CD4-positive, alpha-beta T cell treated with Interleukin-10 for 1 hour (primary cell): Measurements from ENCODE around the gene ATMIN.

ENCODE experiments used
- DNase-seq: peaks from one replicate; pipeline ENCODE4 v3.0.0-alpha.2; 2020

ATMIN gene

DNA sequence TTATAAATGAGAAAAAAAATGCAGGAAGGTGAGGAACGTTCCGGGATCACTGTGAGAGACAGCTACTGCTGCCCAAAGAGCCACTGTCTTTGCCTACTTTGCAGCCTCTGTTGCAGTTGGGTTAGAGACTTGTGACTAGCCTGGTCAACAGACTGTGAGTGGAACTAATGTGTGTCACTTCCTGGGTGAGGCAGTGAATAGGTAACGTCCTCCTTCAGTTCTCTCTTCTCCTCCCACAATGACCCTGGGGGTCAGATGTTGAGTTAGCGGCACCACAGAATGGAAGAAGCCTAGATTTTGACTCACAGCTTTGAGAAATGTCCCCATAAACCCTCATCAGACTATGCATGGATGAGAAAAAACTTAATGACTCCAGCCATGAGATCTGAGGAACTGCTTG is 36.2 kb downstream of the ATMIN start:
- no peak for DNase-seq

DNA sequence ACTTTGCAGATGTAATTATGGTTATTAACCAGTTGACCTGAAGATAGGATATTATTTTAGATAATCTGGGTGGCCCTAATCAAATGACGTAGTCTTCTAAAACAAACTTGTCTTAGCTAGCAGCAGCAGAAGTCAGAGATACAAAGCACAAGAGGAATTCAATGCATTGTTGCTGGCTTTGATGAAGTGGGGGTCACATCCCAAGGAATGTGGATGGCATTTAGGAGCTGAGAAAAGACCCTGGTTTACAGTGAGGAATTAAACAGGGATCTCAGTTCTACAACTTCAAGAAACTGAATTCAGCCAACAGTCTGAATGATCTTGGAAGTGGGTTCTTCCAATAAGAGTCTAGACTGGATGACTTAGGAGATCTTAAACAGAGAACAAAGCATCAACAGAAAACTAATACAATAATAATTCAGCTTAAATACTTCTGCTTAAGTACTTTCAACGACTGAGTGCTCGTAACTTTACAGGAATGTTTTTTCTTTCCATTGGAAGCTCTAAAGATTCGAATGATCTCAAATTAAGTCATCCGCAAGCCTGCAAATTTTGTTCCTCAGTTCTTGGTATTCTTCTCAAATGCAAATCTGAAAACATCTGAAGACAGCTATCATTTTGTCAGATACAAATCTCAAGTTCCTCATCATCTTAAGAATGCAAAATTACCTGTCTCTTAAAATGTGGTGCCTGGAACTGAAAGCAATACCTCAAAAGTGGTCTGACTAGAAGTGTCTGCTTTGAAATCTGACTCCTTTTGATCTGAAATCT is 38.1 kb downstream of the ATMIN start:
- DNase-seq: no peak

DNA sequence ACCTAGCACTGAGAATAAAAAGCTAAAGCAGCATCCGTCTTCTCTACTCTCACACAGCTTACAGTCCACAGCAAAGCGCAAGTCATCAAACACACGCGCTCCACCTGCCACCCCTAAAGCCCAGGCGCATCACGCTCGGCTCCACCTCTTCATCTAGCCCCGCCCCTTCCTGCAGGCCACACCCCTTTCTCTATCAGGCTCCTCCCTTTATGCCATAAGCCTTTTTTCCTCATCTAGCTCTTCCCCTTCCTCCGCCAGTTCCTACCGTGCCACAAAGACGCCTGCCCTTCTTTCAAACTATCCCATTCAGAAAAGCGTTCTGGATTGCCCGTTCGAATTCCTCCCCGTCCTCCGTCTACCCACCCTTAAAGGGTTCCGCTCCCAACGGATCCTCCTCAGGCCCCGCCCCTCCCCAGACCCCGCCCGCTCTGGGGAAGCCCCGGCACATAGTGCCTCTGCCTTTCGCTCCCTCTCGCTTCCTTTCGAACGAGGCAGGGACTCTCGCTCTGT is 41.0 kb downstream of the ATMIN start:
- peak; percentile 95 for DNase-seq

DNA sequence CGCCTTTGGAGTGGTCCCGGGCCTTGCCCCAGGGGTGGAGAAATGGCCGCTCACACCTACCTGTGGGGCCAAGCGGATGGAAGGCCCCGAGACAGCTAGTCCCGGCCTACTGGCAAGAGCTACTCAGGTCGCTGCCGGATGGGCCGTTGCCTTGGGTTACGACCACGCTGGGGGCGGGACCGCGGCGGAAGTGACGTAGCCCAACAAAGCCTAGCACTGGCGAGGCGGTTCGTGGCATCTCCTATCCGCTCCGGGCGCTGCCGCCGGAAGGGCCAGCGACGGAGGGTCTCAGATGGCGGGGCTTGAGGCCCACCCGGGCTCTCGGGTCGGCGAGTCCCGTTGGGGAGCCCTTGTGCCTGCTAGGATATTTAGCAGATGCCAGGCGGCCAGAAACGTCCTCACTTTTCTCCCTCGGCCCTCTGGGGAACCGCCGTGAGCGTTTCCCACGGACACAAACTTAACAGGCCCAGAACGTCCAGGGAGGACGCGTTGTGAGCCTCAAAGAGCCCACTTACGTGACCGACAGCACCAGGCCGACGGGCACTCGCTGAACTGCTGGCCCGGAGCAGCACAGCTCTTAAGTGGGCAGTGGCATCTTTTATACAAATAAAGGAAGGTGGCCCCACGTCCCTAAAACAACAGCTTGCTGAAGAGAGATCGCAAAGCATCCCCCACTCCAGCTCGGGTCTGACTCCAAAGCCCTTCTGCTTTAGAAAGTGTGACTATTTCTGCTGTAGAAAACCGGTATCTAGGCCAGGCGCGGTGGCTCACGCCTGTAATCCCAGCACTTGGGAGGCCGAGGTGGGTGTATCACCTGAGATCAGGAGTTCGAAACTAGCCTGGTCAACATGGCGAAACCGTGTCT is 41.7 kb downstream of the ATMIN start, which contains the start of gene C16orf46:
Gene C16orf46 (minus strand): TSS at position 163 of the 865 bp plus-strand sequence. CDS start 13,283 bp downstream, outside the sequence.
- DNase-seq: peak; percentile 96

DNA sequence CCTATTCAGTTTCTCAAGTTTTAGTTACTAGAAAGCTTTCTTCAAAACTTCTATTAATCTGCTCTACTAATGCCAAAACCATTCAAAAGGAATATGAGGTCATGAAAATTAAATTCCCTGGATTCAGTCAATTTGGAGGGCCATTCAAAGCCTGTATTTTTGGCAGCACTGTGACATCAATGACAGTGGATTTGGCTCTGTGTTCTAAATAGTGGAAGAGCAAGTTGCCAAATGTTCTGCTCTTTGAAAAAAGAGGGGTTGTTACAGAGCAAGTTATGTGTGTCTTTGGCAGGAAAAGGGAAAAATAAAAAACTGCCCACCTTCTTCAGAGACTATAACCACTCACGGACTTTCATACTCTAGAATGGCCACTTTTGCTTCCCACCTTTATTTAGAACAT is 44.6 kb downstream of the ATMIN start:
- DNase-seq: no peak

DNA sequence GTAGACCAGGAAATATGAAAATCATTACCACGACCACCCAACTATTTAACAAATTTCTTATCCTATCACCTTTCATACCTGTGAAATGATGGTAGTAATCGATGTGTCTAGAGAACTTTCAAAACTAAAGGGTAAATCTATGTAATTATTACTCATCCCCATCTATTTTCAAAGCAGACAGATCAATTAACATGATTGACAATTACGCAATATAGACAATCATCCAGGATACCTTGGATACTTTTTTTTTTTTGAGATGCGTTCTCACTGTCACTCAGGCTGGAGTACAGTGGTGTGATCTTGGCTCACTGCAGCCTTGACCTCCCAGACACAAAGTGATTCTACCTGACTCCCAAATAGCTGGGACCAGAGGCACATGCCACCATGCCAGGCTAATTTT is 45.4 kb downstream of the ATMIN start:
- no peak for DNase-seq

DNA sequence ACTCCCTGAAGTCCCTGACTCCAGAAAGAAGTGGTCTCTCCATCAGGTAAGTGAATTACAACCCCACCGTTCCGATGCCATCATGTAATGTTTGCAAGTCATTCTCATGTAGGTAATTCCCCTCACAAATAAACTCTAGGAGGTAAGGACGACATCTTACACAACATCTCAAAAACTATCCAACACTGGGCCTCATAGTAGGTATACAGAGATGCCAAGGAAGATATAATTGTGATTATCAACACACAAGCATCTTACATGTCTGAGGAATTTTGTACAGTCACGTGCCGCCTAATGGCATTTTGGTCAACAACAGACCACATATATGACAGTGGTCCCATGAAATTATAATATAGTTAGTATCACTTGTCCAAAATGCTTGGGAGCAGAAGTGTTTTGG is 53.2 kb downstream of the ATMIN start:
- DNase-seq: no peak

DNA sequence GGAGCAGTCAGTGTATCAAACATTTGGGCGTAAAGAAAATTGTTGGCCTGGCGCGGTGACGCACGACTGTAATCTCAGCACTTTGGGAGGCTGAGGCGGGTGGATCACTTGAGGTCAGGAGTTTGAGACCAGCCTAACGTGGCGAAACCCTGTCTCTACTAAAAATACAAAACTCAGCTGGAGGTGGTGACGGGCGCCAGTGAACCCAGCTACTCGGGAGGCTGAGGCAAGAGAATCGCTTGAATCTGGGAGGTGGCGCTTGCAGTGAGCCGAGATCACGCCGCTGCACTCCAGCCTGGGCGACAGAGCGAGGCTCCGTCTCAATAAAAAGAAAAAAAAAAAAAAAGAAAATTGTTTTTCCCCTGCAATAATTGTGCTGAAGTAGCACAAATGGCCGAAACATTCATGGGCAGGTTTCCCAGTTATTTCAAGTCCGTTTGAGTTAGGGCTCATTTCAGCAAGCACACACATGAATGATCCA is 59.2 kb downstream of the ATMIN start:
- no peak for DNase-seq

DNA sequence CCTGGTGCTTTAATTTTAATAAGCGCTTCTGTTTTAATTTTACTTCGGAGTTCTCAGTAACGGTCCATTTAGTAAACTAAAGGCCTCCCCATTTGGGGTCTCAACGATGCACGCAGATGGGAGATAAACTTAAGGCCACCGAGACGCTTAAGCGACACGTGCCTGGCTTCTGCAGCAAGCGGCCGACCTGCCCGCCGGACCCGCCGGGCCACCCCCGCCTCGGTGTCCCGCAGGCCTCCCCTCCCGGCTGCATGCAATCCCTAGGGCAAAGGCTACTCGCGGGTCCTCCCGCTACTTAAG is 60.0 kb downstream of the ATMIN start:
- DNase-seq: no peak

DNA sequence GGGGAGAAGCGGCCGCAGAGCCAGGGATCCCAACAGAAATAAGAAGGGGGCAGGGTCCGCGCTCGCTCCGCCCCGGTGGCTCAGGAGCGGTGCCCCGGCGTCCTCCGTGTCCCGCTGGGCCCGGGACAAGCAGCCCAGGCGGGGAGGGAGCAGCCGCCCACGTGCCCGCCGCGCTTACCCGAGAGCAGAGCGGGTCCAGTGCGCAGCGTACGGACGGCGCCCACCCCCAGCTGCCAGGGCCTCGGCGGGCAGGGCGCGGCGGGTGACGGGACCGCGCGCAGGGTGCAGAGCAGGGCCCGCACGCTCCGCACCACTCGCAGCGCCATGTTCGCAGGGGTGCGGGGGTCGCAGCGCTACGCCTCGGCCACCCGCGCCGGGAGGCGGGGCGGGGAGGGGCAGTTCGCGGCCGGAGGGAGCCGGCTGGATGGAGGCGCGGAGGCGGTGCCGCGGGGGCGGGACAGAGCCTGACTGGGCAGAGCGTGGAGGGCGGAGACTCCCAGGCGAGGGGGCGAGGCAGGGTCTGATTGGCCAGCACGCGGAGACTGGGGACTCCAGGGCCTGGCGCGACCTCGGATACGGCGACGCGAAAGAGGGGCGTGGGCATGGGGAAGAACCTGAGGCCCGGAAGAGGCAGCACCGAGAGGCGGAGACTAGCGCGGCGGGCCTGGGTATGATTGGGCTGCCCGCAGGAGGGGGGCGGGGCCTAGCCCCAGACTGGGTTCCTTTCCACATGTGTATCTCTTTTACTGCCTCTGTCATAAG is 60.5 kb downstream of the ATMIN start, which contains the start of gene GCSH:
Gene GCSH (minus strand): TSS at position 443 of the 762 bp plus-strand sequence. CDS start 117 bp downstream, at position 326.
- DNase-seq: peak; percentile 99

DNA sequence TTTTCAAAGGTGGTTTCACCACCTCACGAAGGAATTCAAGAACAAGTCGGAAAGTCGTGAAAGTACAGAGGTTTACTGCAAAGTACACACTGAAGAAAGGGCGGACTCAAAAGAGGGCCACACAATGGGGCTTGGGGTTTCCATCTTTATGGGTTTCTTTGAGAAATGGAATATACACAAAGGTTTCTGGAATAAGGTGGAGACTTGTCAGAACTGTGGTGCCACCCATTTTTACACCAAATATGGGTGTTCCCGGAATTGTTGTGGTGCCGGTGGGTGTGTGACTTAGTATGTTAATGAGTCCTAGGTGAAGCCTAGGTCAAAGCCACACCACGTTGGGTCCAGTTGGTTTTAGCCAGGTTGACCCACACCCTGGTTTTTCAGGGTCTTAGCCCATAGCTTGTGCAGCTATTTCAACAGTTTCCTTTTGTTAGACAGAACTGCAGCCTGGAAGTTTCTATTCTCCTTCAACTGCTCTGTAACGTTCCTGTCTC is 61.1 kb downstream of the ATMIN start:
- DNase-seq: no peak
